DMS153 treated with DMSO at 0.1 percent for 48 hours (cell line): Measurements from ENCODE around the gene TARM1.

Experiments
- DNase-seq: peaks from one replicate; lab custom pipeline; 2025; ENCODE audit not compliant: unreplicated experiment; lab: John Stamatoyannopoulos, UW

The TARM1 gene

DNA sequence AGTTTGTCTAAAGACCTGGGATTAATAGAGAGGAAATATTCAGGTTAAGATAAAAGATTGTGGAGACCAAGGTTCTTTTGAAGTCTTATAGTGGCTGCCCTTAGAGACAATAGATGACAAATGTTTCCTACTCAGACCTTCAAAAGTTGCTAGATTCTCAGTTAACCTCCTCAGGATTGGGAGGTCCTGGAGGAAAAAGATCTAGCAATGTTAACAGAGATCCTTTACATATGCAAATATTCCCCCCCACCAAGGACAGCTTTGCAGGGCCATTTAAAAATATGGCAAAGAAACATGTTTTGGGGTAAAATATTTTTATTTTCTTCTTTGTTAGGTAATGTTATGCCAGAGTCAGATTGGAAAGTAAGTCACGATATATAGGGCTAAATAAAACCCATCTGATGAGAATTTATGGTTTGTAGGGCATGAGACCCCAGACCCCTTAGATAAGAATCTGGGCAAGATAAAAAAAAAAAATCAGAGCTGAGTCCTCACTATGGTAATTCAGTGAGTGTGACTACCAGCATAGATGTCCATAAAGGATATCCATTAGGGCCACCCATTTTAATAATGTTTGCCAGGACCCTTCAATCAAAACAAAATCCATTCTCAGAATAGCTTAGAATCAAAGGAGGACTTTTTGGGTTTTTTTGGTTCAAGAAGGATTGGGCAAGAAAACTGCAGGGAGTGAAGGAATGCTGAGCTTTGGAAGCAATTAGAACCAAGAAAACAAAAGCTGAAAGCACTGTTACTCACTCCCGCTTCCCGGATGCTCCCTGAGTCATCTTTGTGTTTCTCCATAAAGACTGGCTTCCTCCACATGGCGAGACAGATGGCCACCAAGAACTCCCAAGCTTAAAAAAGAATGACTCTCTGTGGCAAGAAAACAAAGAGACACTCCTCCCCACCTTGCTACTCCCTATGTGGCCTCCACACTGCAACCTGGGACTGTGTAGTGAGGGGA, 45.7 kb downstream of the TARM1 start:
- DNase-seq, result no peak

- DNase-seq, result no peak
Observed at GRCh38 chr19:54030895-54031586, 50.1 kb downstream of the TARM1 start.

DNA sequence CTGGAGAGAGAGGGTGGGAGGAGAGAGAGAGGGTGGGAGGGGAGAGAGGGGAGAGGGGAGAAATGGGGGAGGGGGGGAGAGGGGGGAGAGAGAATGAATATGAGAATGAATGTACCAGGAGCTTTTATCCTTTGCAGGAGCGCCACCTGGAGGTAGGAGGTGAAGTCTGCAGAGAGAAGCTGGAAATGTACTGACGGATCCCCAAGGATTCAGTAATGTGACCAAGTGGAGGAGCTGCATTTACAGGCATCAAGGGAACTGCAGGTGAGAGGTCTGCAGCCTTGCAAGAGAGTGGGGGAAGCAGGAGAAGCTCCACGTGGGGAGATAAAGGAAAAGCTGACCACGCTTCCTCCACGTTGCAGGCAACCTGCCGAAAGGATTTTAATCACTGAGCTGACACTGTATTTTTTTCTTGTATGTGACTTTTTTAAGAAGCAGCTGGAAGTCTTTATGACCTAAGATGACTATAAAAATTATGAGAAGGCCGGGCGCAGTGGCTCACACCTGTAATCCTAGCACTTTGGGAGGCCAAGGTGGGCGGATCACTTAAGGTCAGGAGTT, 51.2 kb downstream of the TARM1 start:
- no peak for DNase-seq

DNA sequence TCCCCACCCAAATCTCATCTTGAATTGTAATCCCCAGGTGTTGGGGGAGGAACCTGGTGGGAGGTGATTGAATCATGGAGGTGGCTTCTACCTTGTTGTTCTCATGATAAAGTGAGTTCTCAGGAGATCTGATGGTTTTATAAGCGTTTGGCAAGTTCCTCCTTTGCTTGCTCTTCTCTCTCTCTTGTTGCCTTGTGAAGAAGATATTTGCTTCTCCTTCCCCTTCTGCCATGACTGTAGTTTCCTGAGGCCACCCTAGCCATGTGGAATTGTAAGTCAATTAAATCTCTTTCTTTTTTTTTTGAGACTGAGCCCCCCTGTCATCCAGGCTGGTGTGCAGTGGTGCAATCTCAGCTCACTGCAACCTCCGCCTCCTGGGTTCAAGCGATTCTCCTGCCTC, 51.9 kb downstream of the TARM1 start:
- no peak for DNase-seq

DNA sequence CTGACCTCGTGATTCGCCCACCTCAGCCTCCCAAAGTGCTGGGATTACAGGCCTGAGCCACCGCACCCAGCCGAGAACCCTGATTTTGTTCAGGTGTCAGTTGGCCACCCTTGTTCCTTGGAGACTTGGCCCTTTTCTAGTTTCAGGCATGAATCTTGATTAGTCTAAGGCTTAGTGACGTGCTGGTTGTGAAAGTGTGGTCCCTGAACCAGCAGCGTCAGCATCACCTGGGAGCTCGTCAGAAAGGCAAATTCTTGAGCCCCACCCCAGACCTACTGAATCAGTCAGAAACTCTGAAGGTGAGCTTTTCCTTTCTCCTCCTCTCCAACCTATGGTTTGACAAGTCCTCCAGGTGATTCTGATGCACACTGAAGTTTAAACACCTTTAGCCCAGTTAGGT, 54.5 kb downstream of the TARM1 start:
- DNase-seq, result no peak

DNA sequence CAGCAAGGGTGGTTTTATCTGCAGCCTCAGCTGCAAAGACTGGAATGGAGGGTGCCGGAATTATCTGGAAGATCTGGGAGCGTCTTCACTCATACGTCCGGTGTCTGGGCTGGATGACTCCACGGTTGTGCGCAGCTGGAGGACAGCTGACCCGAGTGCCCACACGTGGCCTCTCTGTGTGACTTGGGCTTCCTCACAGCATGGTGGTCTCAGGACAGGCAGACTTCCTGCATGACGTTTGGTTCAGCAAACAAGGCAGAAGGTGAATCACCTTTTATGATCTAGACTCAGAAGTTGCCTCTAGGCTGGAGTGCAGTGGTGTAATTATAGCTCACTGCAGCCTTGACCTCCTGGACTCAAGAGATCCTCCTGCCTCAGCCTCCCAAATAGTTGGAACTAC, 56.5 kb downstream of the TARM1 start:
- no peak for DNase-seq

DNA sequence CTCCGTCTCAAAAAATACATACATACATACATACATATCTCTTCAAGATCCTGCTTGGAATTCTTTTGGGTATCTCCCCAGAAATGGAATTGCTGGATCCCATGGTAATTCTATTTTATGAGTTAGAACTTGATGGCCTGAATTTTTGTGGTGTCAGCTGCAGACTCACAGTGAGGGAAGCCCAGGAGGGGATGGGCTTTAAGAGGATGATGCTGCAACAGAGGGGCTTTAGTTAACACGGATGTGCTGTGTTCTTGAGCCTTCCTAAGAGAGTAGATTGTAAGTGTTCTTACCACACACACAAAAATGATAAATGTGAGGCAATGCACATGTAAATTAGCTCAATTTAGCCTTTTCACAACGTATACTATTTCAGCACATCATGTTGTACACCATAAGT, 58.0 kb downstream of the TARM1 start:
- DNase-seq, result no peak

GRCh38 chr19:54021932-54022331, 59.2 kb downstream of the TARM1 start:
- DNase-seq, result no peak

DNA sequence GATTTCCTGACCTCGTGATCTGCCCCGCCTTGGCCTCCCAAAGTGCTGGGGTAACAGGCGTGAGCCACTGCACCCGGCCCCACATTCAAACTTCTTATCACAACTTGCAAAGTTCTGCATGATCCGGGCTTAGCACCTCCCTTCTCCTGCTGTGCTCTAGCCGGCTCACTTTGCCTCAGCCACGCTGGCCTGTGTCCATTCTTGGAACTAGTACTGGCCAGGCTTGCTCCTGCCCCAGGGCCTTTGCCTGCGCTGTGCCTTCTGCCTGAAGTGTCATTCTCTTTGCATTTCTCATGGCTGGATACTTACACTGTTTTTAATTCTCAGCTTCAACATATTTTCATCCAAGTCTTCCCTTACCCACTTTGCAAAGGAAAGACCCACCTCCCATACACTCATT, 59.8 kb downstream of the TARM1 start:
- no peak for DNase-seq
